HG03520 (cell line): ENCODE measurements around the gene DHRS7C.

Experiments used
- ATAC-seq: cut with Tn5 transposase; IDR thresholded peaks from one replicate; pipeline ENCODE4 v1.9.1; 2021; ENCODE audit warnings: mild to moderate bottlenecking, moderate library complexity; ENCODE audit not compliant: unreplicated experiment

Gene DHRS7C, protein sequence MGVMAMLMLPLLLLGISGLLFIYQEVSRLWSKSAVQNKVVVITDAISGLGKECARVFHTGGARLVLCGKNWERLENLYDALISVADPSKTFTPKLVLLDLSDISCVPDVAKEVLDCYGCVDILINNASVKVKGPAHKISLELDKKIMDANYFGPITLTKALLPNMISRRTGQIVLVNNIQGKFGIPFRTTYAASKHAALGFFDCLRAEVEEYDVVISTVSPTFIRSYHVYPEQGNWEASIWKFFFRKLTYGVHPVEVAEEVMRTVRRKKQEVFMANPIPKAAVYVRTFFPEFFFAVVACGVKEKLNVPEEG

DNA sequence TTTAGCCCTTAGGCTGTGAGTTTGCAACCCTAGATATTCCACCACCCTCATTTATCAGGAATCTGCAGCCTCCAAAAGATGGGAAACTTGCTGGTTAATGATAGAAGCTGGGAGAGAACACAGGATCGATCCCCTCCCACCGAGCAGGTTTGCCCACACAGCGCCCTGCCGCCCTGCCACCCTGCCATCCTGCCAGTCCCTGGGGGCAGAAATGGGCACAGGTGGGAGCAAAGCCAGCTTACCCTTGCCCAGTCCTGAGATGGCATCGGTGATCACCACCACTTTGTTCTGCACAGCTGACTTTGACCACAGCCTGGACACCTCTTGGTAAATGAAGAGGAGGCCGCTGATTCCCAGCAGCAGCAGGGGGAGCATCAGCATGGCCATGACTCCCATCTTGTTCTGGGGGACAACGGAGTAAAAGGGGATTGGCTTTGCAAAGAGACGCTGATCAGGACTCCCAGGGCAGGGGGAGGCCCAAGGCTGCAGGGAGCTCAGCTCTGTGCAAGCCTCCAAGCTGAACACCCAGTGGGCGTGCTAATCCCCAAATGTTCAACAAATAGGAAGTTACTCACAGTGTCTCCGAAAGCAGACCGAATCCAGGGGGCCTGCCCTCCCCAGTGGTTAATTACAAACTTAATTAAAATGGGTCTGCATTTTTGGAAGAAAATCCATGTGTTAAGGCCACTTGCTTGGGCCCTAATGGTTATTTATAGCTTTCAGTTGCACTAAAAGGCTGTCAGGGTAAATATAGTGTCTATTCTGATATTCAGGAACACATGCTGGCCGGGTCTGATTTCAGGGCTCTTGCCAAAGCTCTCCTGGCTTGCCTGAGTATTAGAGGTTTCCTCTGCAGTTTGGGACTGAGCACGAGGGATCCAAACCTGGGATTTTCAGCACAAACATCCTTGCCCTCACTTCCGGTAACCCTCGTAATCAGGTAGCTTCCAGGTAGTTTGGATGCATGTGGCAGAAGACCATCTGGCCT is at the start of gene DHRS7C:
Gene DHRS7C (minus strand): TSS at position 704 of the 988 bp plus-strand sequence. CDS start 308 bp downstream, at position 396.
- ATAC-seq = no peak

DNA sequence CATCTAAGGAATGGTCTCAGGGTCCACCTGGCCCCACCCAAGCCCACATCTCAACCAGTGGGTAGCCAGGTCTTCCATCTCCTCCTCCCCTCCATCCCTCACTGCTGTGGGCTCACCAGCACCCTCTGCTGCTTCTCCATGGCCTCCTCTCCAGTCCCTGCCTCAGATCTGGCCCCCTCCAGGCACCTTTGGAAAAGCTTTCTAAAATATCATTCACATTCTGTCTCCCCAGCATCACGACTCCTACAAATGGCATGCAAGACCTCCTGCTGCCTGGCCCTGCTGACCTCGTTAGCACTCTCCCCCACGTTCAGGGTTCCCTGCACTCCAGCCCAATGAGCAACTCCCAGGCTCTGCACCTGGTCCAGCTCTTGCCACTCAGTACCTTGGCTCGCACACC is 48.0 kb upstream of the DHRS7C start:
- no peak for ATAC-seq

DNA sequence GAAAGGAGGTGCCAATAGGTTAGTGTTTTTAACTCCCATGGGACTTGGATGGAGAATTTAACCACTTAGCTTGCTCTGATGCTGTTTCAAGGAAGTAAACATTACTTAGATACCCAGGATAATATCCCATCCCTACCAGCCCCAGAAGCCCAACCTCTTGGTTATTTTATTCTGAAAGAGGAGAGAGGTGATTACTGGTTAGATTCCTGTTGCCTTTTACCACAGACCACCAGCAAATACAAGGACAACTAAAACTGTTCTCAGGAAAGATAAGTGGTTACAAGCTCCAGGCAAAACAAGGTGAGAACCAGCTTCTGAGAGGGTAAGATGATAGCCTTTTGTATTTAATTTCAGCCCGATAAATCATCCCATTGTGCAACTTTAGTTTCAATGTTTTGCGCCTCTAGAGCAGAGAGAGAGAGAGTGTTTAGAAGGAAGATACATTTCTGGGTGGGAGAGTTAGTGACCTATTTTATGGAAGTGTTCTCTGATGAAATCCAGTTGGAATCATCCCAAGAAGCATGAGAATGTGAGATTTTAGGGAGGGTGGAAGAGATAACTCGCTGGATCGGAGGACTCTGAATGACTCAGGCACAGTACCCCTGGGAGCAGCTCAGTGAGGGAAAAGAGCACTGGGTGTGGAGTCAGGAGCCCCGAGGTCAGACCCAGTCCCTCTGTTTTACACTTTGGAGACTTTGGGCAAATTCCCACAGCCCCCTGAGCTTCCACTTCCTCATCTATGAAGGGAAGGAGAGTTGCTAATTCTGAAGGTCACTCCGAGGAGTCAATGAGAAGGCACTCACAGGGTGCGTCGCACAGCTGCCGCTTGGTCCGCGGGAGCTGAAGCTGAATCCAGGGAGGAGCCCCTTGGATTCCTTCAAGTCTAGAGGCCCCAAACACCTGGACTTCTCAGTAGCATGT is 46.4 kb upstream of the DHRS7C start:
- no peak for ATAC-seq

DNA sequence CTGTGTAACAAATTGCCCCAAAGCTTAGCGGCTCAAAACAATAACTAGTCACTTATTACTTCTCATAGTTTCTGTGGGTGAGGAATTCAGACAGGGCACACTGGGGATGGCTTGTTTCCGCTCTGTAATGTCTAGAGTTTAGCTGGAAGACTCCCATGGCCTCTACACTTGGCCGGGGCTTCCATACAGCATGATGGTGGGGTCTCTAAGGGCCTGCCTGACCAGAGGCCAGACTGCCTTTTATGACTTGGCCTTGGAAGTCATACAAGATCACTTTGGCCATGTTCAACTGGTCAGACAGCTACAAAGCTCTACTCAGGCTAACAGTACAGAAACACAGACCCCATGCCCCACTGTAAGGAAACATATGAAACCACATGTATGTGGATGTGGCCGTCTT is 42.5 kb upstream of the DHRS7C start:
- no peak for ATAC-seq

DNA sequence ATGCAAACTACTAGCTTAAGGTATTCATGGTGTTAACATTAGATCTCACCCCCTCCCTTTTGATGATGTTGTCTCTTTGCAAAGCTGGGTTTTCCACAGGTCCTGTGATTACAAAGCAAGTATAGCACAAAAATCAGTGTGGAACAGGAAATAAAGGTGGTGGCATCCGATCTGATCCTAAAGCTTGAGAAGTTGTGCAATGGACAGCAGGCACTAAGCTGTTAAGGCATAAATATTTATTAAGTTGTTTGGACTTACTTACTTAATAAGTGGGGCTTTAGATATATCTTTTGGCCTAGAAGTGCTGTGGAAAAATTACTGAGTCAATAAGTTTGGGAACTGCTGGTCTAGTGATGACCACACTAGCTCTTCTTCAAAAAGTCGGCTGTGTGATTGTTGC is 39.3 kb upstream of the DHRS7C start:
- ATAC-seq = no peak

DNA sequence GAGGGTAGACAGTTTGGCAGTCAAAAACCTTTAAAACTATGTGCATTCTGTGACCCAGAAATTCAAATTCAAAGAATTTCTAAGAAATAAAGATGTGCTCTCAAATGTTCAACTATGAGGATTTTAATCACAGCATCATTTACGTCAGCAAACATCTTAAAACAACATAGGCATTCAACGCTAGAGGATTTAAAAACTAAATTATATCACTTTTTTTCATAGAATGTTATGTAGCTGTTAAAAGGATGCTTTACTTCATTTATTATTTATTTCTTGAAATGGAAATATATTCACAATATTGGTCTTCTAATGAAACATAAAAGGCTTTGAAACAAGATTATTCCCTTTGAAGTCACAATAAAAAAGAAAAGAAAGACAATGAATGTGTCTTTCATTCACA is 38.0 kb upstream of the DHRS7C start:
- no peak for ATAC-seq

DNA sequence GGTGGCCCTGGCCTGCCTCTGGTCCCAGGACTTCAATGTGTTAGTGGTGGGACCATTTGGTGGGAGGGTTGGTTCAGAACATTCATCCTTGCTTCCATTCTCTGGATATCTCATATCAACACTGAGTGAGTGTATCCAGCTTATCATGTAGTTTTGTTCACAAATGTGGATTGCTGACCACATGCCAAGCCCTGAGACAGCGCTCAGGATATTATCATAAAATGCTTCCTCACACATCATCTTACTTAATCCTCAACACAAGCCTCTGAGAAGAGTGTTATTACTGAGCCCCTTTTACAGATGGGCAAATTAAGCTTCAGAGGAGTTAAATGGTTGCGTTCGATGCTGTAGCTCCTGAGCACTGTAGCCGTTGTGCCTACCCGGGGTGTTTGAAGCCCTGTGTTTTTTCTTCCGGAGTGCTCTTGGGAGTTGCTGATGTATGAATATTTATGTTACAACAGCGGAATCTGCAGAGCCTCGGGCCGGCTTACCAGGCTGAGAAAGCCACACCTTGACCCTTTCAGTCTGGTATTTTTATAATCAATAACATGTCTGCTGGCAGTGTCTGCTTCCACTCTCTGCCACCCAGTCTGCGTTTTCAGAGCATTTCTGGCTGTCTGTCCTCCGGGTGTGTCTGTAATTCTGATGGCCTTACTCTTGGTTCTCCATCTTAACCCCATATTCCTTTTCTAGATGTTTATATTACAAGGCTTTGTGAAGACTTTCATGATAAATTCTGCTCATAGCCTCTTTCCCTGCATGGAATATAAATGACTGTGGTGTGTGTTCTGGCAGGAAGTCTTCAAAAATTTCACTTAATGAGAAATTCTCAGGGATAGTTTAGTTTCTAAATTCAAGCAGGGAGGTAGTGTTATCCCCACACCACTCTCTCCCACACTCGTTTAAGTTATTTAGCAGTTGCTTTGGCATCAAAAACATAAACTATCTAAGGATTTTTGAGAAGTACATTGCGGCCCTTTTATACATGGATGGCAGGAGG is 37.2 kb upstream of the DHRS7C start:
- no peak for ATAC-seq

DNA sequence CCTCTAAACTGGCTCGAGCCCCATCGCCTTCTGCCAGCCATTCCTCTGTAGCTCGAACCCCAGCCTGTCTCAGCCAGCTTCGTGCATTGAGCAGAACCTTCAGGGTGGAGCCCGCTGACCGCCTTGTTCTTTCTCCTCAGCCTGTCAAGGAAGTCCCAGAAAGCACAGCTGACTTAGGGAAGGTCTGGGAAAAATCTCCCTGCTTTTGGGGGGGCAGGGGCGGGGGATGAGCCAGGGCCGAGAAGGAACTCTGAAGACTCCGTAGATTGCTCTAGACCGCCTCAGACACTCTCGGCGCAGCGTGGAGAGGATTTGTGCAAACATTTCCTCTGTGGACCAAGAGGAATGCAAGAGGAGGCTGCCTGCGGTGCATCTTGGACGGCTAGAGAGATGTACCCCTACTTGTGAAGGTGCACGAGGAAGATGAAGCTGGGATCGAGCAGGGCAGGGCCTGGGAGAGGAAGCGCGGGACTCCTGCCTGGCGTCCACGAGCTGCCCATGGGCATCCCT is 34.3 kb upstream of the DHRS7C start, which contains the start of gene GLP2R:
Gene GLP2R (plus strand): TSS at position 284 of the 510 bp plus-strand sequence. CDS start 140 bp downstream, at position 424.
- ATAC-seq = no peak

DNA sequence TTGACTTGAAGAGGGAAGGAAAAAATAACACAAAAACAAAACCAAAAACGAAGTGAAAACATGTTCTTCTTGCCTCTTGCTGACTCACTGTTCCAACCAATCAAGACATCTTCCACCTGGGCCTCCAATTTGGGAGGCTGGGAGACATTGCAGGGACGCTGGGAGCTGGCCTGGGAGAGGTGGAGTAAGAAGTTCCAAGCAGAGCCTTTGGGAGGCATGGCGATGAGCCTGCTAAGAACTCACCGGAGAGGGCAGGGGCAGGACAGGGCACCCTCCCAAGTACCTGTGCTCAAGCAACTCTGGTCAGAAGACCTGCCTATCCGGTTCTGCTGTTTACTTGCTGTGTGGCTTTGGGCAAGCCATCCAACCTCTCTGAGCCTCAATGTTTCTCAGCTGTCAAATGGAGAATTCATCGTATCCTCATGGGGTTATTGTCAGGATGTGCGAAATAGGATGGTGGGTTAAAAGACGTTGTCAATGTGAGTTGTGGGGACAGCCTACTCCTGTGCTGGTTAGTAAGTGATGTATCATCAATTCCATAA is 33.5 kb upstream of the DHRS7C start:
- ATAC-seq = no peak

DNA sequence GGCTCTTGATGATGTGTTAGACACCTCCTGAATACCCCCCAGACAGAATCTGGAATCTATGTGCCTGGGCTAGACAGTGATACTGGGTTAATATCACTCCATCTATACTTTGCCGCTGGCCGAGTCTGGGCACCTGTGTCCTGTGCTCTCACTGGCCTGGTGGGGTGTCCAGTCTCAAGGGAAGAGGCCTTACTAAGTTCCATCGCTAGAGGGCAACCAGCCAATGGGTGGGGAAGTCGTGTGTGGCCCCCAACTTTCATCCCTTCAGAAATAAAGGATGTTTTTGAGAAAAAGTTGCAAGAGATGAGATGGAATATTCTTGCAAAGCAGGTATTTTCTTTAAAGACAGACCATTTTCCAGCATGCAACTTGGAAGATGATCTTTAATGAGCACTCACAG is 32.7 kb upstream of the DHRS7C start:
- no peak for ATAC-seq

DNA sequence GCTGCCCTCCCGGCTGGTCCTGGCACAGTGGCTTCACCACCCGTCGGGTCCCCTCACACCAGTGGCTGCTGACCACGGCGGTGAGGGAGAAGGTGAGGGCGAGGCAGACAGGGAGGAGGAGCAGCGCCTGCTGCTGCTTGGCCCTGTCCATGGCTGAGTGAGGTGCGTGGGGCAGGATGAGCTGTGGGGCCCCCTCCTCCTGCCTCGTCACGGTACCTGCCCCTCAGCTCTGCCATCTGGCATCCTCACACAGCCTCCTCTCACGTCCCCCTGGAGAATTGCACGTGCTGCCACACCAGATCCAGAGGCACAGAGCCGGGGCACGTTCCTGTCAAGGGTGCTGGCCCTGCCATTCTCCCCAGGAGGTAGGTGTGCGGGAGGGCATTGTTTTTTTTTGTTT is 30.5 kb upstream of the DHRS7C start, which contains the start of gene GSG1L2:
Gene GSG1L2 (minus strand): TSS at position 159 of the 400 bp plus-strand sequence. CDS start 8 bp downstream, at position 151.
- ATAC-seq = no peak

DNA sequence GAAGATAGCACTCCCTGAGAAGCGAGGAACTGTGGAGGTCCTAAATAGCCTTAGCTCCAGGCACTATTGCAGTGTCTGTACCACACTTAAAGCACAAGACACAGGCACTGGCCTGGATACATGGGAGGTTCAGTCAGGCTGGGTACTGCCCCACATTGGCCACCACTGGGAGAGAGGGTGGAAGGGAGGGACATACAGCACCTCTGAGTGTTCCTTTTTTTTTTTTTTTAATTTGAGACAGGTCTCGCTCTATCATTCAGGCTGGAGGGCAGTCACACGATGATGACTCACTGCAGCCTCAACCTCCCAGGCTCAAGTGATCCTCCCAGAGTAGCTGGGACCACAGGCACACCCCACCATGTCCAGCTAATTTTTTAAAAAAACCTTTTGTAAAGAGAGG is 29.1 kb upstream of the DHRS7C start:
- no peak for ATAC-seq

DNA sequence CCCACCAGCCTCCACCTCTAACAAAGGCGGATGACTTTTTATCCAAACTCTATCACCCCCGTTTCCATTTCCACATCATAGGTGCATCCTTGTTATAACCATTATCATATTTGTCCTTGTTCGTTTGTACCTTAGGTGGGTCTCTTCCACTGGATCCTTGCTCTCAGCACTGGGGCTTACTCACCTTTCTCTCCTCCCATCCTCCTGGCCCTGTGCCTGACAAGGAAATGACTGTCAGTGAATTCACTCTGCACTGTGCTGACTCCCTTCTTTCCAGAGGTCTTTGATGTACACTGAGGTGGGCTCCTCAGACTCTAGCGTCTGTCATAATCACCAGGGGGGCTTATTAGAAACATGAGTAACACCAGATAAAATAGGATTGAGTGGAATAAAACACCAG is 27.4 kb upstream of the DHRS7C start:
- ATAC-seq = no peak

DNA sequence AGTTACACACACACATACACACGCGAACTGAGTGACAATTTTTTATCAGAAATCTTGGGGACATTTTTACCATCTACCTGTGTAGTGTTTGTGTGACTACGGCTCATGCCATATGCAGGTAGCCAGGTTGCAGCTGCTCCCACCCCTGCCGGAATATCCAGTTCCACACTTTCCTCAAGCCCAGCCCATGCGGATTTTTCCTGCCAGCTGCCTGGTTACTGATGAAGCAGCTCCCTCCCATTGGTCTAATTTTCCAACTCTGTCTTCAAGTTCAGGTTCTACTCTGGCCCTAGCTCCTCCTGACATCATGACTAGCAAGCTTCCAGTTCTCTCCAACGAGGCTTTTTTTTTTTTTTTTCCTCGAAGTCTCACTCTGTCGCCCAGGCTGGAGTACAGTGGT is 25.7 kb upstream of the DHRS7C start:
- no peak for ATAC-seq

DNA sequence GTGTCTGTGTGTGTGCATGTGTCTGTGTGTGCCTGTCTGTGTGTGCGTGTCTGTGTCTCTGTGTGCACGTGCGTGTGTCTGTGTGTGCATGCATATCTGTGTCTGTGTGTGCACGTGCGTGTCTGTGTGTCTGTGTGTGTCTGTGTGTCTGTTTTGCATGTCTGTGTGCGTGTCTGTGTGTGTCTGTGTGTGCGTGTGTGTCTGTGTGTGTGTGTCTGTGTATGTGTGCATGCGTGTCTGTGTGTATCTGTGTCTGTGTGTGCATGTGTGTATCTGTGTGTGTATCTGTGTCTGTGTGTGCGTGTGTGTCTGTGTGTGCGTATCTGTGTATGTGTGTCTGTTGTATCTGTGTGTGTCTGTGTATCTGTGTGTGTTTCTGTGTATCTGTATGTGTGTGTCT is 25.1 kb upstream of the DHRS7C start:
- no peak for ATAC-seq

DNA sequence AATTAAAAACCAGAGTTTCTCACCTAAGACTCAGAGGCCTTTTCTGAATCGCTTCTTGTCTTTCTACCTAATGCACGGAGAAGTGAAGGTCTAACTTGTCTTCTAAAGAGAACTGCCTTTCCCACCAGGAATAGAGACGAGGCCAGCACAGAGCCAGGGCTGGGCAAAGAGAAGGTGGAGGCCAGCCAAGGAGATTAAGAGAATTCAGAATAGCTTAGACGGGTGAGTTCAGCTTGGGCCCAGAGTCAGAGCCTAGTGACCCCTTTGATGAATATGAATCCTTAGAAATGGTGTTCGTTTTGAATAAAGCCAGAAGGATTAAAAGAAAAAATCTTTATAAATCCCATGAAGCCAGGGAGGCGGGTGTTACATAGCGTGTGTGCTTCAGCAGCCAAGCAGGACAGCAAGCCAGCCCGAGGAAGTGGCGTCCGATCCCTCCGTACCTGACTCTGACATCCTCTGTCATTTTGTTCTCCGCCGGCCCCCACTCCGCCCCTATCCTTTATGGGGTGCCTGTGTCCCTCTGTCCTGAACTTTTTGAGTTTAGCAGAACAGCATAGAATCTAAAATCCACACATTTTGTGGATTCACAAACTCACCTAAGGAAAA is 23.0 kb upstream of the DHRS7C start:
- no peak for ATAC-seq

DNA sequence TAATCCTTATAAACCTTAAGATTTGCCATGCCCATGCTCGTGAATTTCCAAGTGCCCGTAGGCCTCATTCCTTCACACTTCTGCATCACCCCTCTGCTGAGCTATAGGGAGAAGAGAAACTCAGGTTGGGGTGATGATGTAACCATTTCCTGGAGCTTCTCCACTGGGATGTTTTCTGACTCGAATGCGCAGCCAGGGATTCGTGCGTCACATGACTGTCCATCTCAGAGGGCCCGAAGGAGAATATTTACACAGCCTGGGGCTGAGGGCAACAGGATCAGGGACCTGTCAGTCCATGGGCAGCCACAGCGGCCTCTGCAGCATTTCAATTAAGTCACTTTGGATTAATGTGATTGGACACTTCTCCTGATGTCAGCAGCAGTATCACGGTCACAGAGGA is 21.8 kb upstream of the DHRS7C start:
- ATAC-seq = no peak

DNA sequence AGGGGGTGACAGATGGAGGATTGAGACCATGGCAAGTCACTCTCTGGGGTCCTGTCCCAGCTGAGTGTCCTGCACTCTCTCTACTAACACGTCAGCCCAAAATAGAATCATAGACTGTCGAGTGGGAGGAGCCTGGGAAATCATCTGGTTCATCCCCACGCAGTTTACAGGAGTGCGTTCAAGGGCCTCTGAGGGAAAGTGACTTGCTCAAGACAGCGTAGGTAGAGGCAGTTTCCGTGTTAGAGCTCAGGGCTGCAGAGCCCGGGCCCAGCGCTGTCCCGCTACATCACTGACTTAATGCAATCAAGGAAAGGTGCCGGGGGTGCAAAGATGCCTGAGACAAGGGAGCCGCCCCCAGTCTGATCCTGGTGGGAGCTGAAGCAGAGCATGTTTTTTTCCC is 20.1 kb upstream of the DHRS7C start:
- no peak for ATAC-seq

DNA sequence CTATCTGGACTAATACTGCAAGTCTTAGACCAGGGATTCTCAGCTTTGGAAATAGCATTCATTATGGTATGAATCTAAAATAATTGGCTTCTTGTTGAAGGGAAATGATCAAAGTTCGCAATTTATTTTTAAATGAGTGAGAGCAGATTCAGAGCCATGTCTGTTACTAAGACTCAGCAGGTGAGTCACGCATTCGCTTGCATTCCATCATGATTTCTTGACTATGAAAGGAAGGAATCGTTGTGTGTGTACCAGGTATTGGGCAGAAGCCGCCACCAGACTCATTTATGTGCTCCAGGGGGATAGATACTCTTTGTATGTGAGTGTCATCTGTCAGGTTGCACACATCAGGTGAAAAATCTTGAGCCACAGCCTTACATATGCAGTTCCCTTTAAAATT is 19.7 kb upstream of the DHRS7C start:
- no peak for ATAC-seq
